GM21528 (cell line): ENCODE data around the gene RGSL1.

Experiments
- ATAC-seq: cut with Tn5 transposase; IDR thresholded peaks from one replicate; pipeline ENCODE4 v1.9.1; 2021; ENCODE audit warnings: mild to moderate bottlenecking, moderate library complexity; ENCODE audit not compliant: unreplicated experiment, low FRiP score

The RGSL1 gene

GRCh38 chr1:182450087-182450486, at the start of gene RGSL1:
TSS of gene RGSL1 (plus strand) at chr1:182450146. CDS start at chr1:182450166, 20 bp downstream.
- ATAC-seq: no peak

GRCh38 chr1:182400567-182400966, 49.4 kb upstream of the RGSL1 start, which contains the start of gene TEDDM1:
TSS of gene TEDDM1 (minus strand) at chr1:182400667. CDS start at chr1:182400485, 182 bp downstream.
- no peak for ATAC-seq

- no peak for ATAC-seq
Measured at GRCh38 chr1:182404781-182405180, 45.2 kb upstream of the RGSL1 start.

GRCh38 chr1:182405578-182405977, 44.4 kb upstream of the RGSL1 start:
- ATAC-seq: no peak

- no peak for ATAC-seq
Measured at GRCh38 chr1:182406012-182406411, 43.9 kb upstream of the RGSL1 start.

GRCh38 chr1:182407724-182408123, 42.2 kb upstream of the RGSL1 start:
- no peak for ATAC-seq

GRCh38 chr1:182408435-182409075, 41.4 kb upstream of the RGSL1 start:
- no peak for ATAC-seq

- no peak for ATAC-seq
Measured at GRCh38 chr1:182410138-182410537, 39.8 kb upstream of the RGSL1 start.

- no peak for ATAC-seq
Measured at GRCh38 chr1:182410620-182411273, 39.2 kb upstream of the RGSL1 start.

- no peak for ATAC-seq
Measured at GRCh38 chr1:182413486-182413885, 36.5 kb upstream of the RGSL1 start.

- ATAC-seq: no peak
Measured at GRCh38 chr1:182413969-182414368, 36.0 kb upstream of the RGSL1 start.

- ATAC-seq: no peak
Measured at GRCh38 chr1:182415789-182416188, 34.2 kb upstream of the RGSL1 start.

GRCh38 chr1:182426442-182427430, 23.2 kb upstream of the RGSL1 start:
- ATAC-seq: peak; percentile 83

GRCh38 chr1:182428043-182428442, 21.9 kb upstream of the RGSL1 start:
- no peak for ATAC-seq

- no peak for ATAC-seq
Measured at GRCh38 chr1:182430263-182431068, 19.5 kb upstream of the RGSL1 start.

GRCh38 chr1:182431278-182431677, 18.7 kb upstream of the RGSL1 start:
- ATAC-seq: no peak

- no peak for ATAC-seq
Measured at GRCh38 chr1:182433580-182433979, 16.4 kb upstream of the RGSL1 start.

GRCh38 chr1:182438326-182438725, 11.6 kb upstream of the RGSL1 start:
- no peak for ATAC-seq

GRCh38 chr1:182441719-182442118, 8.2 kb upstream of the RGSL1 start:
- ATAC-seq: no peak

- ATAC-seq: no peak
Measured at GRCh38 chr1:182442333-182442732, 7.6 kb upstream of the RGSL1 start.
